CD14-positive monocyte (primary cell): Measurements from ENCODE around the gene TP53BP2. TPM values are rescaled to one million over a fixed set of nuclear protein-coding genes. Genes with fewer than 3 reads are reported as not detected.
A peak's percentile ranks its signal among the peaks of the same experiment; 100 is the strongest.

Source experiments
- DNase-seq, 3 donors: peaks; one replicate each; pipeline ENCODE4 v3.0.0-alpha.2; 2011 to 2022
- H2AFZ ChIP-seq: 2 replicates; pipeline ENCODE4 v1.6.0; 2012; ENCODE audit warnings: mild to moderate bottlenecking, low read depth, low read length, inconsistent platforms; ENCODE audit not compliant: insufficient read depth, poor library complexity, severe bottlenecking
- H3K27ac ChIP-seq, 2 donors: 1 replicate in 1 of 2; 2 replicates in 1 of 2; pipeline ENCODE4 v1.5.1; 2012 to 2013; ENCODE audit warnings: low read length in 2 of 2, control low read depth in 1 of 2, inconsistent platforms in 1 of 2, low read depth in 1 of 2, mild to moderate bottlenecking in 1 of 2
- H3K27me3 ChIP-seq, 2 donors: one replicate each; pipeline versions ENCODE4 v1.6.0 to v1.6.1; 2011 to 2013; ENCODE audit warnings: low read length in 2 of 2; ENCODE audit not compliant: control insufficient read depth in 2 of 2, insufficient read depth in 2 of 2
- H3K36me3 ChIP-seq, 2 donors: replicated peaks in 1 of 2; 1 replicate in 1 of 2; 2 replicates in 1 of 2; pipeline versions ENCODE4 v1.5.1 to v1.6.1; 2012 to 2013; ENCODE audit warnings: low read length in 2 of 2, control low read depth in 1 of 2, inconsistent platforms in 1 of 2, mild to moderate bottlenecking in 1 of 2; ENCODE audit not compliant: insufficient read depth in 2 of 2, control insufficient read depth in 1 of 2
- H3K4me1 ChIP-seq, 2 donors: 1 replicate in 1 of 2; 2 replicates in 1 of 2; pipeline versions ENCODE4 v1.5.1 to v1.6.1; 2012 to 2013; ENCODE audit warnings: low read length in 2 of 2, control low read depth in 1 of 2, inconsistent platforms in 1 of 2, mild to moderate bottlenecking in 1 of 2, moderate library complexity in 1 of 2; ENCODE audit not compliant: insufficient read depth in 2 of 2, control insufficient read depth in 1 of 2
- H3K4me2 ChIP-seq: replicated peaks from 2 replicates; pipeline ENCODE3; 2012; ENCODE audit warnings: low read length, moderate library complexity, mild to moderate bottlenecking; ENCODE audit not compliant: poor library complexity, severe bottlenecking; ENCODE audit errors: extremely low read depth
- H3K4me3 ChIP-seq, 3 experiments: fragments of 200-600 bp in 1 of 3; sonication (generic) in 1 of 3; replicated peaks in 1 of 3; 1 replicate in 2 of 3; 2 replicates in 1 of 3; pipeline ENCODE4 v1.5.1; 2011 to 2013; ENCODE audit warnings: low read length in 3 of 3, mild to moderate bottlenecking in 3 of 3, control low read depth in 2 of 3, low read depth in 2 of 3, inconsistent platforms in 1 of 3, moderate library complexity in 1 of 3
- H3K79me2 ChIP-seq: 2 replicates; pipeline ENCODE4 v1.6.0; 2012; ENCODE audit warnings: mild to moderate bottlenecking, control low read depth, inconsistent platforms, low read length, moderate library complexity; ENCODE audit not compliant: insufficient read depth
- H3K9ac ChIP-seq: 2 replicates; pipeline ENCODE4 v1.6.0; 2017; ENCODE audit warnings: low read length, mild to moderate bottlenecking; ENCODE audit not compliant: insufficient read depth, poor library complexity, severe bottlenecking
- H3K9me3 ChIP-seq, 2 donors: replicated peaks in 1 of 2; 1 replicate in 1 of 2; 2 replicates in 1 of 2; pipeline versions ENCODE4 v1.5.1 to v1.6.1; 2012 to 2013; ENCODE audit warnings: low read length in 2 of 2, control low read depth in 1 of 2; ENCODE audit not compliant: control insufficient read depth in 1 of 2, insufficient read depth in 1 of 2
- H4K20me1 ChIP-seq: 2 replicates; pipeline ENCODE4 v1.6.0; 2012; ENCODE audit warnings: mild to moderate bottlenecking, low read length, control low read depth, moderate library complexity; ENCODE audit not compliant: insufficient read depth
- H3K27ac Mint-ChIP-seq, 7 donors: one replicate each; pipeline ENCODE4 v1.8.0; 2020; ENCODE audit warnings: mild to moderate bottlenecking in 7 of 7, mixed read lengths in 7 of 7, moderate library complexity in 6 of 7, inconsistent platforms in 2 of 7
- H3K27me3 Mint-ChIP-seq, 3 donors: one replicate each; pipeline ENCODE4 v1.8.0; 2021 to 2022; ENCODE audit warnings: low read depth in 3 of 3, mild to moderate bottlenecking in 3 of 3, mixed read lengths in 3 of 3, moderate library complexity in 3 of 3, inconsistent platforms in 1 of 3
- H3K36me3 Mint-ChIP-seq, 2 donors: one replicate each; pipeline ENCODE4 v1.8.0; 2020; ENCODE audit warnings: mixed read lengths in 2 of 2, inconsistent platforms in 1 of 2, mild to moderate bottlenecking in 1 of 2
- H3K4me1 Mint-ChIP-seq: one replicate; pipeline ENCODE4 v1.8.0; 2020; ENCODE audit warnings: mild to moderate bottlenecking, mixed read lengths
- H3K4me3 Mint-ChIP-seq, 2 donors: one replicate each; pipeline ENCODE4 v1.8.0; 2020; ENCODE audit warnings: mild to moderate bottlenecking in 2 of 2, mixed read lengths in 2 of 2, moderate library complexity in 1 of 2
- H3K9me3 Mint-ChIP-seq, 7 donors: one replicate each; pipeline ENCODE4 v1.8.0; 2020 to 2022; ENCODE audit warnings: mixed read lengths in 7 of 7, mild to moderate bottlenecking in 6 of 7, moderate library complexity in 6 of 7, inconsistent platforms in 2 of 7
- WGBS: methylation state at CpG from one replicate; pipeline ENCODE4 v1.1.5; 2013; ENCODE audit warnings: missing lambda C conversion rate; ENCODE audit not compliant: insufficient coverage; 5-methylcytosine and 5-hydroxymethylcytosine counted together
- intact Hi-C, 2 donors: fragments of 100-400 bp; cut with micrococcal nuclease; formaldehyde crosslinking; loops; one replicate each; pipeline versions ENCODE4 v1.15.0 to v1.15.1; 2023
- polyA plus RNA-seq, 3 donors: library from polyadenylated mRNA; depleted of rRNA in 1 of 3; unstranded in 2 of 3; stranded (reverse) in 1 of 3; fragments of 300-500 nt in 2 of 3; fragments of >200 nt in 1 of 3; fragmentation: Illumina TruSeq in 2 of 3; gene quantifications; 1 replicate in 2 of 3; 2 replicates in 1 of 3; pipeline ENCODE4 v1.2.3, GENCODE V29; 2012 to 2021
- TF ChIP-seq, protein P1 (sequence below): fragments of 200-600 bp; IDR thresholded peaks from one replicate; pipeline ENCODE4 v1.8.0; 2022; ENCODE audit warnings: antibody characterized with exemption, mild to moderate bottlenecking

TP53BP2 gene
- polyA plus RNA-seq, 3 donors = 5.7 to 19.7 (median 8.8) TPM

DNA sequence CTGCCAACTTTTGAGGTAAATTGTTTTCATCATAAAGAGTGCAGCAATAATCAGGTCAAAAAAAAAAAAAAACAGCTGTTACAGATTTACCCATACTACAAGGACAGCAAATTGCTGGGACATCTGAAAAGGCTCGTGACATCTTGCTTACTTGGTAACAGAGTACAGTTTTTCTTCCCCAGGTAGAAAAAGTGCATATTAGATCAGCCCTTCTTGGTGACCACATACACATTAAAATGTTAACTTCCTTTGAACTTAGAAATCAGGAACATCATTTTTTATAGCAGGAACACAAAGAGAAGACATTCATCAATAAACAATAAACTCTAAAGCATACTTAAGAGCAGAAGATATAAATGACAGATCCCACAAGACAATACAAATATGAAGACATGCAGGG is 16.1 kb downstream of the TP53BP2 start:
- Mint-ChIP-seq H3K9me3 (no peaks in the 10 kb centered on the region), H3K27ac (peak overlapping the region in 4 of 7 donors; percentile 15 to 80 (median 58)), H3K27me3 (no peaks in the 10 kb centered on the region), H3K4me3 (no peak overlapping the region), H3K36me3 (peaks cover 6 to 11% of the 10 kb centered on the region in 2 donors), H3K4me1 (peaks cover 46% of the 10 kb centered on the region)
- no CpG with 5 or more reads among the region's 1 CpG for WGBS
- Histone ChIP-seq H3K27me3 (no peaks in the 10 kb centered on the region), H3K4me2 (no peak overlapping the region), H3K4me1 (peaks cover 71 to 96% of the 10 kb centered on the region in 2 donors), H3K9ac (no peak overlapping the region), H3K36me3 (peaks cover 0 to 4% of the 10 kb centered on the region in 2 donors), H3K79me2 (peaks cover 85% of the 10 kb centered on the region), H3K9me3 (no peaks in the 10 kb centered on the region), H3K4me3 (no peak overlapping the region), H3K27ac (peak overlapping the region in 1 of 2 donors; percentile 21), H4K20me1 (peaks cover 64% of the 10 kb centered on the region), H2AFZ (no peak overlapping the region)
- DNase-seq = no peak
- intact Hi-C loops = loop anchor here in 1 of 2 donors (10.0 kb wide), 1 partner anchor 115 kb away; the partner anchor contains the start of gene CAPN2
- TF ChIP-seq, protein P1, sequence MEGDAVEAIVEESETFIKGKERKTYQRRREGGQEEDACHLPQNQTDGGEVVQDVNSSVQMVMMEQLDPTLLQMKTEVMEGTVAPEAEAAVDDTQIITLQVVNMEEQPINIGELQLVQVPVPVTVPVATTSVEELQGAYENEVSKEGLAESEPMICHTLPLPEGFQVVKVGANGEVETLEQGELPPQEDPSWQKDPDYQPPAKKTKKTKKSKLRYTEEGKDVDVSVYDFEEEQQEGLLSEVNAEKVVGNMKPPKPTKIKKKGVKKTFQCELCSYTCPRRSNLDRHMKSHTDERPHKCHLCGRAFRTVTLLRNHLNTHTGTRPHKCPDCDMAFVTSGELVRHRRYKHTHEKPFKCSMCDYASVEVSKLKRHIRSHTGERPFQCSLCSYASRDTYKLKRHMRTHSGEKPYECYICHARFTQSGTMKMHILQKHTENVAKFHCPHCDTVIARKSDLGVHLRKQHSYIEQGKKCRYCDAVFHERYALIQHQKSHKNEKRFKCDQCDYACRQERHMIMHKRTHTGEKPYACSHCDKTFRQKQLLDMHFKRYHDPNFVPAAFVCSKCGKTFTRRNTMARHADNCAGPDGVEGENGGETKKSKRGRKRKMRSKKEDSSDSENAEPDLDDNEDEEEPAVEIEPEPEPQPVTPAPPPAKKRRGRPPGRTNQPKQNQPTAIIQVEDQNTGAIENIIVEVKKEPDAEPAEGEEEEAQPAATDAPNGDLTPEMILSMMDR = no peak

DNA sequence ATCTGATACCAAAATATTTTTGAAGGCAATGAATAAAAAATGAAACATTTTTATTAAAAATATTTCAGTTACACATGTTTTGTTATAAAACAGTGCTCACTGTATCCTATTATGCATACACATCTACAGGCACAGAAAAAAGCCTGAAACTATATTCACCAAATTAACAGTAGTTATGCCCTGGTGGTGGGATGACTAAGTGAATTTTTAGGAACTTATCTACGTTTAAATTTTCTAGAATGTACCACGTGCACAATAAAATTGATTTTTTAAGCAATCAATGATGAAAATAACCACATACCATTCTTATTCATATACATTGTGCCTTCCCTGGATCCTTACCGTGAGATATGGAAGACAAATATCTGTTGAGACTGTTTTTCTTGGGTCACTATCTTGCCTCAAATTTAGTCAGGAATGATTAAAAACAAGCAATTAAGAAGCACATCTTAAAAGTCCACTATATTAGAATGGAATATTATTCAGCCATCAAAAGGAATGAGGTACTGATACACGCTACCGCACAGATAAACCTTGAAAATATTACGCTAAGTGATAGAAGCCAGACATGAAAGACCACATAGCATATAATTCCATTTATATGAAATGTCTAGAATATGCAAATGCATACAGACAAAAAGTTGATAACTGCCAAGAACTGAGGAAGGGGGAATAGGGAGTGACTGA is 17.4 kb downstream of the TP53BP2 start:
- no CpG with 5 or more reads among the region's 6 CpGs for WGBS
- Mint-ChIP-seq H3K9me3 (no peaks in the 10 kb centered on the region), H3K4me1 (peaks cover 56% of the 10 kb centered on the region), H3K27me3 (no peaks in the 10 kb centered on the region), H3K4me3 (no peak overlapping the region), H3K27ac (peak overlapping the region; percentile 12 to 80 (median 53)), H3K36me3 (peaks cover 6 to 11% of the 10 kb centered on the region in 2 donors)
- Histone ChIP-seq H4K20me1 (peaks cover 63% of the 10 kb centered on the region), H3K9ac (no peak overlapping the region), H3K4me2 (no peak overlapping the region), H3K36me3 (peaks cover 0 to 4% of the 10 kb centered on the region in 2 donors), H3K4me3 (no peak overlapping the region), H2AFZ (no peak overlapping the region), H3K27ac (peak overlapping the region in 1 of 2 donors; percentile 83), H3K27me3 (no peaks in the 10 kb centered on the region), H3K9me3 (no peaks in the 10 kb centered on the region), H3K4me1 (peaks cover 64 to 87% of the 10 kb centered on the region in 2 donors), H3K79me2 (peaks cover 85% of the 10 kb centered on the region)
- intact Hi-C loops = loop anchor here in 1 of 2 donors (10.0 kb wide), 1 partner anchor 114 kb away; the partner anchor contains the start of gene CAPN2
- DNase-seq = peak in 2 of 3 donors; percentile 25 to 33
- TF ChIP-seq, protein P1 = no peak
